ENCODE data around the gene TRIP13.
A peak's percentile ranks its signal among the peaks of the same experiment; 100 is the strongest.

The TRIP13 gene

DNA sequence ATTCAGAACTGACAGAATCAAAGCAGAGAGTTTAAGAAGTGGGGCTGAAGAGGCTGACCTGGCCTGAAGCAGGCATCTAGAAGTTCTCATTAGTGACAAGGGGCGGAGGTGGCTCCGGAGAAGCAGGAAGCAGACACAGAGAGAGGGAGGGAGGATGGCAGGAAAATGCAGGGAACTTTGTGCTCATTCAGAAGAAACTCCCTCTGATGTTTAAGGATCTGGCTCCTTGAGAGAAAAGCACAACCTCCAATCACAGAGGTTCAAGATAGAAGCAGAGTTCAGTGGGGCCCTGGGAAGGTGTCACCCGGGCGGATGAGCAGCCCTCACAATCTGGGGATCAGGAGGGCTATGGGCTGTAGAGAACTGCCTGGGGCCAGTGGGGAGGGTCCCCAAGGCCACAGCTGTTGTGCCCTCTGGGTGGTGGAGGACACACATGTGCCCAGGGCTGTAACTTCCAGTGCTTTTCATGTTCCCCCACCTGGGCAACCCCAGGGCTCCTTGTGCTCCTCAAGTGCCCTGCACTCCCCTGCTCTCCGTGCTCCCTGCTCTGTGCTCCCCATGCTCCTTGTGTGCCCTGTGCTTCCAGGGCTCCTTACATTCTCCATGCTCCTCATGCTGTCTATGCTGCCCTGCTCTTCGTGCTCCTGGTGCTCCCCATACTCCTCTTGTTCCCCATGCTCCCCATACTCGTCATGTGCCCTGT is 51.4 kb downstream of the TRIP13 start:
- H3K4me3 ChIP-seq (ENCODE audit: extremely low read depth, insufficient read depth, low read length, poor library complexity, severe bottlenecking), result no peak overlapping the region
- WGBS, 2 experiments (ENCODE audit: insufficient coverage in 2 of 2), result 72 to 74% methylated on average over 5 to 7 of the region's 7 CpGs
- no peaks in the 10 kb centered on the region for H3K9me3 ChIP-seq (ENCODE audit: control insufficient read depth, low read length)
- H3K4me1 ChIP-seq (ENCODE audit: control insufficient read depth, insufficient read depth, low read length, poor library complexity, severe bottlenecking), result peaks cover 4% of the 10 kb centered on the region
- no peaks in the 10 kb centered on the region for H3K36me3 ChIP-seq (ENCODE audit: control insufficient read depth, insufficient read depth, low read length)
- H3K27ac ChIP-seq (ENCODE audit: low read depth, low read length, severe bottlenecking), result no peak overlapping the region

DNA sequence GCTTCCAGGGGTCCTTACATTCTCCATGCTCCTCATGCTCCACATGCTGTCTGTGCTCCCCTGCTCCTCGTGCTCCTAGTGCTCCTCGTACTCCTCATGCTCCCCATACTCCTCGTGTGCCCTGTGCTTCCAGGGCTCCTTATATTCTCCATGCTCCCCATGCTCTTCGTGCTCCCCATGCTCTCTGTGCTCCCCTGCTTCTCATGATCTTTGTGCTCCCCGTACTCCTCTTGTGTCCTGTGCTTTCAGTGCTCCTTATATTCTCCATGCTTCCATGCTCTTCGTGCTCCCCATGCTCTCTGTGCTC is 51.9 kb downstream of the TRIP13 start:
- WGBS, 2 experiments (ENCODE audit: insufficient coverage in 2 of 2), result 93 to 94% methylated on average over 6 of the region's 6 CpGs
- Histone ChIP-seq H3K27ac (ENCODE audit: low read depth, low read length, severe bottlenecking) (no peak overlapping the region), H3K4me3 (ENCODE audit: extremely low read depth, insufficient read depth, low read length, poor library complexity, severe bottlenecking) (no peak overlapping the region), H3K4me1 (ENCODE audit: control insufficient read depth, insufficient read depth, low read length, poor library complexity, severe bottlenecking) (peaks cover 4% of the 10 kb centered on the region), H3K9me3 (ENCODE audit: control insufficient read depth, low read length) (no peaks in the 10 kb centered on the region), H3K36me3 (ENCODE audit: control insufficient read depth, insufficient read depth, low read length) (no peaks in the 10 kb centered on the region)

GRCh38 chr5:944992-945685 is 52.5 kb downstream of the TRIP13 start:
- no peak overlapping the region for H3K4me3 ChIP-seq (ENCODE audit: extremely low read depth, insufficient read depth, low read length, poor library complexity, severe bottlenecking)
- H3K4me1 ChIP-seq (ENCODE audit: control insufficient read depth, insufficient read depth, low read length, poor library complexity, severe bottlenecking), result peaks cover 4% of the 10 kb centered on the region
- no peaks in the 10 kb centered on the region for H3K36me3 ChIP-seq (ENCODE audit: control insufficient read depth, insufficient read depth, low read length)
- no peak overlapping the region for H3K27ac ChIP-seq (ENCODE audit: low read depth, low read length, severe bottlenecking)
- WGBS, 2 experiments (ENCODE audit: insufficient coverage in 2 of 2), result 88 to 91% methylated on average over 8 to 12 of the region's 12 CpGs
- H3K9me3 ChIP-seq (ENCODE audit: control insufficient read depth, low read length), result peaks cover 2% of the 10 kb centered on the region

DNA sequence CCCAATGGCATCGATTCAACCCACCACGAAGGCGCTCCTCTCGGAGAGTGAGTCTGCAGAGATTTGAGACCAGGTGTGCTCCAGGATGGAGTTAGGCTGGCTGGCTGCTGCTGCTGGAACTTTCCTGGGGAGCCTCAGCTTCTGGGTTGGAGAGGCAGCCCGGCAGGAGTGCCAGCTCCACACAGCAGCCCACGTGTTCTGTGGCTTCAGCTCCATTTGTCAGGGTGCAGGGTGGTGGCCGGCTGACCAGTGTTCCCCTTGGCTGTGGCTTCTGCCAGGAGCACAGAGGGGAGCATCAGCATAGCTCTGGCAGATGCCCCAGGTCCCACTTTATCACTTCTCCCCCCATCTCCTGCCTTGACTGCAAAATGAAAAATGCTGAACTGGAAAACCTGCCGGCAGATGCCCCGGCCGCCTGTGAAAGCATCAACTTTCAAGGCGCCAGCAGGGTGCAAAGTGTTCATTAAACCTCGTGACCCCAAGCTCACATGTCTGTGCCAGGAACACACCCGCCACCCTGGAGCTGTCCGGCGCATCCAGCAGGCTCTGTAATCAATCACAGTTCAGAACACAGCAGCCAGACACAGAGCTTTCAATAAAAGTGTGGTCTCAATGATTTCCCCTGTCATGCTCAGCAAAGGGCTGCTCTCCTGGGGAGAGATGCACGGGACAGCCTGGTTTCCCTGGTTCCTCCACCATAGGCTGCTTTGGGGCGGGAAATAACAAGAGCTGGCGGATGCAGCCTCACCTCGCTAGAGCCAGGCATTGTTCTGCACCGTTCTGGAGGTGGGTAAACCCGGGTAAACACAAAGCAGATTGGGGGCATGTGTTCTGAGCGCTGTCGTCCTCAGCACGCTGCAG is 53.2 kb downstream of the TRIP13 start:
- Histone ChIP-seq H3K4me1 (ENCODE audit: control insufficient read depth, insufficient read depth, low read length, poor library complexity, severe bottlenecking) (peaks cover 4% of the 10 kb centered on the region), H3K4me3 (ENCODE audit: extremely low read depth, insufficient read depth, low read length, poor library complexity, severe bottlenecking) (no peak overlapping the region), H3K9me3 (ENCODE audit: control insufficient read depth, low read length) (peaks cover 7% of the 10 kb centered on the region), H3K27ac (ENCODE audit: low read depth, low read length, severe bottlenecking) (no peak overlapping the region), H3K36me3 (ENCODE audit: control insufficient read depth, insufficient read depth, low read length) (no peaks in the 10 kb centered on the region)
- 47 to 56% methylated on average over 22 of the region's 24 CpGs for WGBS, 2 experiments (ENCODE audit: insufficient coverage in 2 of 2)

GRCh38 chr5:946720-947625 is 54.3 kb downstream of the TRIP13 start:
- H3K27ac ChIP-seq (ENCODE audit: low read depth, low read length, severe bottlenecking), result peak overlapping the region; percentile 10
- no peak overlapping the region for H3K4me3 ChIP-seq (ENCODE audit: extremely low read depth, insufficient read depth, low read length, poor library complexity, severe bottlenecking)

DNA sequence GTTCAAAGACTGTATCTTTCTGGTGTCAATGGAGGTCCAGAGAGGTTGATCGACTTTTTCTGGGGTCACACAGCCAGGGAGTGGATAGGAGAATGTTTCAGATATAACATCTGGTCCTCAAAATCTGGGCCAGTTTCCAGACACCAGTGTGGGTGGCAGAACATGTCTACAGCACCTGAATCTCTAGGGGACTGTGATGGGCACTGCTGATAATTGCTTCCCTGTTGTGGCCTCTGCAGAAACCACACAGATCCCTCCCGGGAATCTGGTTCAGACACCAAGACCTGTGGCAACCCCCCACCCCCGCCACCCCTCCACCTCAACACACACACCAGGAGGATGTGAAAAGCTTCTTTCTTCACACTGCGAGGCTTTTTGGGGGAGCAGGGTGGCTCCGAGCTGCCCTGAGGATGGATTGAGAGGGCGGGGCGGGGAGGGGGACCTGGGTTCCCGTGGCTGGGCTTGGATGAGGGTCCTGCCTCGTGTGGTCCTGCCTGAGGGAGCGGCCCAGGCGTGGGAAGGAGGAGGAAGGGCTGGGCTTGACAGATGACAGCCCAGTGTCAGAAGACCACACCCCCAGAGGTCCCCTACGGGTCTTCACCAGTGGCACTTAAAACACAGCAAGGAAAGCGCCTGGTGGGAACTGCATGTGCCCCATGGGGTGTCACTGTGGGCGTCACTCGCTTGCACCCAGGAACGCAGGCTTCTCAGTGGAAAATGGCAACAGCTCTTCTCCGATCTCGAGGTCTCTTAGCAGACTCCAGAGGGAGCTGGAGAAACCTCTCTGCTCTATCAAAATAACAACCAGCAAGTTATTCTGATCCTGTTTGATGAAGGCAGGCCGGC is 55.2 kb downstream of the TRIP13 start:
- 76 to 84% methylated on average over 14 to 16 of the region's 19 CpGs for WGBS, 2 experiments (ENCODE audit: insufficient coverage in 2 of 2)
- H3K27ac ChIP-seq (ENCODE audit: low read depth, low read length, severe bottlenecking), result no peak overlapping the region
- no peak overlapping the region for H3K4me3 ChIP-seq (ENCODE audit: extremely low read depth, insufficient read depth, low read length, poor library complexity, severe bottlenecking)
- no peaks in the 10 kb centered on the region for H3K36me3 ChIP-seq (ENCODE audit: control insufficient read depth, insufficient read depth, low read length)
- H3K9me3 ChIP-seq (ENCODE audit: control insufficient read depth, low read length), result peaks cover 10% of the 10 kb centered on the region
- H3K4me1 ChIP-seq (ENCODE audit: control insufficient read depth, insufficient read depth, low read length, poor library complexity, severe bottlenecking), result peaks cover 4% of the 10 kb centered on the region

More at GRCh38 chr5:946720-947625, 54.3 kb downstream of the TRIP13 start:
- H3K9me3 ChIP-seq (ENCODE audit: control insufficient read depth, low read length), result peaks cover 10% of the 10 kb centered on the region
- peaks cover 4% of the 10 kb centered on the region for H3K4me1 ChIP-seq (ENCODE audit: control insufficient read depth, insufficient read depth, low read length, poor library complexity, severe bottlenecking)
- no peaks in the 10 kb centered on the region for H3K36me3 ChIP-seq (ENCODE audit: control insufficient read depth, insufficient read depth, low read length)
- WGBS, 2 experiments (ENCODE audit: insufficient coverage in 2 of 2), result 90 to 91% methylated on average over 28 of the region's 30 CpGs

- WGBS, 2 experiments (ENCODE audit: insufficient coverage in 2 of 2), result 95 to 97% methylated on average over 12 to 18 of the region's 19 CpGs
- H3K27ac ChIP-seq (ENCODE audit: low read depth, low read length, severe bottlenecking), result no peak overlapping the region
Measured at GRCh38 chr5:948472-949274, 56.0 kb downstream of the TRIP13 start.

GRCh38 chr5:949275-949543 is 56.5 kb downstream of the TRIP13 start:
- 93 to 96% methylated on average over 4 of the region's 5 CpGs for WGBS, 2 experiments (ENCODE audit: insufficient coverage in 2 of 2)

More at GRCh38 chr5:948472-949274, 56.0 kb downstream of the TRIP13 start:
- H3K9me3 ChIP-seq (ENCODE audit: control insufficient read depth, low read length), result peaks cover 10% of the 10 kb centered on the region
- H3K36me3 ChIP-seq (ENCODE audit: control insufficient read depth, insufficient read depth, low read length), result no peaks in the 10 kb centered on the region
- H3K4me3 ChIP-seq (ENCODE audit: extremely low read depth, insufficient read depth, low read length, poor library complexity, severe bottlenecking), result no peak overlapping the region
- no peaks in the 10 kb centered on the region for H3K4me1 ChIP-seq (ENCODE audit: control insufficient read depth, insufficient read depth, low read length, poor library complexity, severe bottlenecking)

GRCh38 chr5:949815-950560 is 57.3 kb downstream of the TRIP13 start:
- Histone ChIP-seq H3K4me3 (ENCODE audit: extremely low read depth, insufficient read depth, low read length, poor library complexity, severe bottlenecking) (no peak overlapping the region), H3K27ac (ENCODE audit: low read depth, low read length, severe bottlenecking) (no peak overlapping the region), H3K4me1 (ENCODE audit: control insufficient read depth, insufficient read depth, low read length, poor library complexity, severe bottlenecking) (no peaks in the 10 kb centered on the region), H3K36me3 (ENCODE audit: control insufficient read depth, insufficient read depth, low read length) (no peaks in the 10 kb centered on the region), H3K9me3 (ENCODE audit: control insufficient read depth, low read length) (peaks cover 10% of the 10 kb centered on the region)
- 91 to 96% methylated on average over 11 to 14 of the region's 17 CpGs for WGBS, 2 experiments (ENCODE audit: insufficient coverage in 2 of 2)

More at GRCh38 chr5:949275-949543, 56.5 kb downstream of the TRIP13 start:
- H3K4me1 ChIP-seq (ENCODE audit: control insufficient read depth, insufficient read depth, low read length, poor library complexity, severe bottlenecking), result no peaks in the 10 kb centered on the region
- H3K27ac ChIP-seq (ENCODE audit: low read depth, low read length, severe bottlenecking), result no peak overlapping the region
- no peak overlapping the region for H3K4me3 ChIP-seq (ENCODE audit: extremely low read depth, insufficient read depth, low read length, poor library complexity, severe bottlenecking)
- H3K9me3 ChIP-seq (ENCODE audit: control insufficient read depth, low read length), result peaks cover 10% of the 10 kb centered on the region
- H3K36me3 ChIP-seq (ENCODE audit: control insufficient read depth, insufficient read depth, low read length), result no peaks in the 10 kb centered on the region
